K562 (cell line): ENCODE data around the gene SPAG9. TPM values are rescaled to one million over a fixed set of nuclear protein-coding genes. Genes with fewer than 3 reads are reported as not detected.

Experiments used
- ERF ChIP-seq: fragments of 450-650 bp; formaldehyde crosslinking; IDR thresholded peaks from 2 replicates; pipeline ENCODE4 v1.4.0; 2020; ENCODE audit warnings: mild to moderate bottlenecking, mixed read lengths
- FOS ChIP-seq: IDR thresholded peaks from 3 replicates; pipeline ENCODE4 v1.6.1; 2011; ENCODE audit not compliant: insufficient read length; ENCODE audit errors: extremely low read depth
- GABPB1 ChIP-seq: sonication (generic); formaldehyde crosslinking; IDR thresholded peaks from 2 replicates; pipeline ENCODE4 v1.8.0; 2022; ENCODE audit warnings: mild to moderate bottlenecking, missing genetic modification reagents
- HDAC1 ChIP-seq, 2 experiments: fragments of 450-650 bp; IDR thresholded peaks; 2 replicates each; pipeline ENCODE4 v1.6.1; 2016 to 2017; ENCODE audit warnings: inconsistent platforms in 1 of 2, mild to moderate bottlenecking in 1 of 2, moderate library complexity in 1 of 2
- NCOA4 ChIP-seq: fragments of 450-650 bp; IDR thresholded peaks from 2 replicates; pipeline ENCODE4 v1.6.1; 2018; ENCODE audit warnings: mild to moderate bottlenecking; ENCODE audit not compliant: partially characterized antibody
- NFYB ChIP-seq: IDR thresholded peaks from 2 replicates; pipeline ENCODE4 v1.6.1; 2011; ENCODE audit warnings: mild to moderate bottlenecking, moderate library complexity; ENCODE audit not compliant: insufficient read length; ENCODE audit errors: extremely low read depth
- NKRF ChIP-seq: fragments of 450-650 bp; IDR thresholded peaks from 2 replicates; pipeline ENCODE4 v1.6.1; 2016; ENCODE audit warnings: borderline replicate concordance
- PHF21A ChIP-seq: fragments of 450-650 bp; IDR thresholded peaks from 2 replicates; pipeline ENCODE4 v1.6.1; 2017; ENCODE audit warnings: low read depth, borderline replicate concordance
- REST ChIP-seq, 2 experiments: fragments of 450-650 bp; formaldehyde crosslinking in 1 of 2; IDR thresholded peaks; 2 replicates each; pipeline versions ENCODE4 v1.4.0 to v1.6.1; 2014 to 2020; ENCODE audit warnings: mild to moderate bottlenecking in 2 of 2, borderline replicate concordance in 1 of 2, low read depth in 1 of 2
- SAFB2 ChIP-seq: fragments of 200-400 bp; formaldehyde crosslinking; IDR thresholded peaks from 2 replicates; pipeline ENCODE4 v1.6.1; 2018; ENCODE audit warnings: borderline replicate concordance, low read length, low read depth, moderate library complexity; ENCODE audit not compliant: severe bottlenecking
- SMARCB1 ChIP-seq: IDR thresholded peaks from 2 replicates; pipeline ENCODE4 v1.6.1; 2011; ENCODE audit warnings: improper control_type of control experiment, low read depth; ENCODE audit not compliant: insufficient read length
- ZFP36 ChIP-seq: fragments of 150-350 bp; IDR thresholded peaks from 2 replicates; pipeline ENCODE4 v1.6.1; 2018; ENCODE audit warnings: low read length, low read depth; ENCODE audit not compliant: partially characterized antibody
- ZNF174 ChIP-seq: fragments of 250-450 bp; sonication (Bioruptor Pico); IDR thresholded peaks from 2 replicates; pipeline ENCODE4 v1.4.0; 2020; ENCODE audit warnings: mild to moderate bottlenecking
- polyA plus RNA-seq, 8 experiments: library from polyadenylated mRNA; depleted of rRNA in 4 of 8; stranded (reverse) in 5 of 8; unstranded in 3 of 8; fragments of >200 nt; fragmentation: Nextera tagmentation in 2 of 8; fragmentation: Illumina TruSeq in 1 of 8; extraction: Ambion mirVana in 2 of 8; extraction: Trizol in 1 of 8; gene quantifications; 2 replicates each; pipeline versions ENCODE4 v1.2.1 to v1.2.3, GENCODE V29; 2011 to 2014; ENCODE audit warnings: inconsistent platforms in 1 of 8, missing spikeins in 1 of 8
- total RNA-seq, 7 experiments: library from RNA; depleted of rRNA in 6 of 7; stranded (reverse); fragments of >200 nt in 6 of 7; fragmentation: Illumina TruSeq in 2 of 7; extraction: Trizol in 2 of 7; gene quantifications; 2 replicates each; pipeline versions ENCODE4 v1.2.1 to v1.2.3, GENCODE V29; 2011 to 2021; ENCODE audit warnings: low replicate concordance in 1 of 7
- TF ChIP-seq, protein P1 (sequence below): fragments of 450-650 bp; formaldehyde crosslinking; IDR thresholded peaks from 2 replicates; pipeline ENCODE4 v1.4.0; 2022; ENCODE audit warnings: mild to moderate bottlenecking, moderate library complexity

SPAG9 gene
- total and polyA plus RNA-seq, 9 of the 15 experiments (the other 6 are each of a cell fraction or from before 2014, with no cell fraction given): 12.2 to 99.2 (median 58.2) TPM

DNA sequence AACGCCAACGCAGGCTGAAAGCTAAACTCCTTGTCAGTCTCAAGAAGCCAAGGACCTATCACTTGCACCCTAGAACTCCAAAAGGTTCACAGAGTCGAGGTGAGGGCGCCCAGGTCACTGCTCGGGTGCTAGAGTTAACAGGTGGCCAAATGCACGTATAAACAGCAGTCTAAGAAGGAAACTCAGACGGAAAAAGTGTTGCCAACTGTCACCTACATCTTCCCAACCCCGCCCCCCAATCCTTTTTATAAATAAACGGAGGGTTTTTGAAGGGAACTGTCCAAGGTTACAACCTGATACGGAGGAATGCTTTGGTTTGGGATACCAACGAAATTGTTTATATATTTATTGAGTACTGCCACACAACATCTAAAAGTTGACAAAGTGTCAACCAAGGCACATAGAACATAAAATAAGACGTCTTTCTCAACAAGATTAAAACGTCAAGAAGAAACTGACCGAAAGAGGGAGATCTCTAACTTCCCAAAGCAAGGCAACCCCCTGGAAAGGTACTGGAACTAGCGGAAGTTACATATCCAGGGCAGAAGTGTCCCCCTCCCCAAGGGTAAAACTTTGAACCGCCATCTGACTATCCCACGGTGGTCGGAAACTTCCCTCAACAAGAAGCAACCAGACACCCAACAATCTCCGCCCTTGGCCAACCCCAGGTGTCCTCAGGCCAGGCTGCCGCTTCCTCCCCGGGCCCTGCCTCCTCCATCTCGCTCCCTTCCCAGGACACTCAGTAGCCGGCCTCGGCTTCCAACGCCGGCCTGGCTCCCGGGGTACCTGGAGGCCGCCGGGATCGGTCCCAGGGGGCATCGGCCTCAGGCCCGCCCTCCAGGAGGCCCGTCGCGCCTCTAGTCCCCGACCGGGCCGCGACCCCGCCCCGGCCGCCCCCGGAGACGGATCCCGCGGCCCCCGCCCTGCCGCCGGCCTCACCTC lies 982 bp downstream of the SPAG9 start (continued):
- TF ChIP-seq REST (IDR thresholded peaks at IDR 0.05; ENCODE audit: borderline replicate concordance) (peak; percentile 92), REST (CRISPR knock-in tag; IDR thresholded peaks at IDR 0.05; ENCODE audit: low read depth) (0 out of 2 replicates have a peak, but pooled peaks have one; percentile 64), NKRF (peak; percentile 80), ERF (CRISPR knock-in tag) (no peak), GABPB1 (CRISPR knock-in tag) (peak; percentile 61), SAFB2 (no peak), FOS (no peak), HDAC1 (IDR thresholded peaks at IDR 0.05) (peak in 1 of 2 experiments; percentile 63; a peak in 1 of 4 replicates), NCOA4 (no peak), PHF21A (no peak), SMARCB1 (no peak), ZFP36 (peak; percentile 35), ZNF174 (CRISPR knock-in tag) (no peak), NFYB (no peak)
- TF ChIP-seq, protein P1, sequence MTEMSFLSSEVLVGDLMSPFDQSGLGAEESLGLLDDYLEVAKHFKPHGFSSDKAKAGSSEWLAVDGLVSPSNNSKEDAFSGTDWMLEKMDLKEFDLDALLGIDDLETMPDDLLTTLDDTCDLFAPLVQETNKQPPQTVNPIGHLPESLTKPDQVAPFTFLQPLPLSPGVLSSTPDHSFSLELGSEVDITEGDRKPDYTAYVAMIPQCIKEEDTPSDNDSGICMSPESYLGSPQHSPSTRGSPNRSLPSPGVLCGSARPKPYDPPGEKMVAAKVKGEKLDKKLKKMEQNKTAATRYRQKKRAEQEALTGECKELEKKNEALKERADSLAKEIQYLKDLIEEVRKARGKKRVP: no peak
